HepG2 (cell line): ENCODE measurements around the gene NRG3. TPM values are rescaled to one million over a fixed set of nuclear protein-coding genes. Genes with fewer than 3 reads are reported as not detected.

Experiments used
- ATAC-seq: fragments of 200-7000 bp; cut with Tn5 transposase; 3 replicates; pipeline ENCODE4 v1.9.1; 2020; ENCODE audit warnings: mild to moderate bottlenecking, moderate library complexity
- BruUV-seq: library from RNA; stranded (reverse); fragments of 400-500 nt; replicated peaks from 2 replicates; lab custom pipeline; 2021; lab: Mats Ljungman, UMichigan
- CTCF ChIA-PET: fragments of 300-600 bp; formaldehyde crosslinking; extraction: SDS; loops from one replicate; lab custom pipeline; 2021; ENCODE audit warnings: low total read pairs, inconsistent platforms, low intra/inter-chr PET ratio; lab: Yijun Ruan, JAX
- POLR2A ChIA-PET: fragments of 350-600 bp; sonication (Branson Sonifier 250); formaldehyde crosslinking; loops from one replicate; lab custom pipeline; 2020; ENCODE audit warnings: antibody characterized with exemption, inconsistent platforms; lab: Yijun Ruan, JAX
- DNase-seq: peaks from one replicate; pipeline ENCODE4 v3.0.0-alpha.2; 2015; ENCODE audit warnings: low spot score
- FAIRE-seq: peaks from 3 replicates; lab custom pipeline; 2011; peaks lifted over from hg19 to GRCh38; lab: Jason Lieb, UNC
- H2AFZ ChIP-seq: one replicate; pipeline ENCODE4 v1.6.1; 2011; ENCODE audit warnings: low read length, inconsistent platforms
- H3K27ac ChIP-seq: fragments of 300-600 bp; 3 replicates; pipeline ENCODE4 v1.8.0; 2011; ENCODE audit warnings: mixed run types, mild to moderate bottlenecking, mixed read lengths, low read length, inconsistent platforms; ENCODE audit not compliant: insufficient read depth; ENCODE audit errors: extremely low read length
- H3K27me3 ChIP-seq, 2 experiments: fragments of 200-600 bp in 1 of 2; 2 replicates in 1 of 2; 3 replicates in 1 of 2; pipeline versions ENCODE4 v1.6.0 to v1.8.0; 2011; ENCODE audit warnings: low read length in 2 of 2, mild to moderate bottlenecking in 2 of 2, moderate library complexity in 2 of 2, inconsistent platforms in 1 of 2; ENCODE audit not compliant: insufficient read depth in 2 of 2, control insufficient read depth in 1 of 2
- H3K36me3 ChIP-seq, 2 experiments: fragments of 200-600 bp in 1 of 2; replicated peaks in 1 of 2; 2 replicates in 1 of 2; 3 replicates in 1 of 2; pipeline versions ENCODE4 v1.5.1 to v1.8.0; 2011; ENCODE audit warnings: low read length in 2 of 2, inconsistent platforms in 1 of 2; ENCODE audit not compliant: insufficient read depth in 2 of 2, control insufficient read depth in 1 of 2
- H3K4me1 ChIP-seq: 2 replicates; pipeline ENCODE4 v1.5.1; 2012; ENCODE audit warnings: low read length, inconsistent platforms; ENCODE audit not compliant: insufficient read depth
- H3K4me2 ChIP-seq: 2 replicates; pipeline ENCODE4 v1.6.0; 2011; ENCODE audit warnings: low read depth, low read length, inconsistent platforms
- H3K4me3 ChIP-seq, 3 experiments: fragments of 200-600 bp in 1 of 3; sonication (generic), shearing (Covaris generic) in 1 of 3; replicated peaks in 1 of 3; 2 replicates each; pipeline ENCODE4 v1.5.1; 2011 to 2016; ENCODE audit warnings: low read length in 3 of 3, inconsistent platforms in 2 of 3, low read depth in 2 of 3, mild to moderate bottlenecking in 2 of 3, control low read depth in 1 of 3, mixed read lengths in 1 of 3; ENCODE audit not compliant: insufficient read depth in 1 of 3
- H3K79me2 ChIP-seq: one replicate; pipeline ENCODE4 v1.6.1; 2011; ENCODE audit warnings: low read length, inconsistent platforms; ENCODE audit not compliant: insufficient read depth
- H3K9ac ChIP-seq: 2 replicates; pipeline ENCODE4 v1.6.0; 2011; ENCODE audit warnings: mild to moderate bottlenecking, low read depth, low read length, inconsistent platforms; ENCODE audit not compliant: insufficient read depth
- H3K9me3 ChIP-seq: 2 replicates; pipeline ENCODE4 v1.5.1; 2012; ENCODE audit warnings: mild to moderate bottlenecking, low read length
- H4K20me1 ChIP-seq: 2 replicates; pipeline ENCODE4 v1.6.0; 2011; ENCODE audit warnings: inconsistent platforms, mild to moderate bottlenecking, low read length, moderate library complexity; ENCODE audit not compliant: insufficient read depth
- BRCA1 ChIP-seq: sonication (generic); formaldehyde crosslinking; IDR thresholded peaks from 2 replicates; pipeline ENCODE4 v1.4.0; 2020; ENCODE audit warnings: missing genetic modification reagents
- HDAC6 ChIP-seq: fragments of 200-600 bp; sonication (generic); IDR thresholded peaks from 2 replicates; pipeline ENCODE4 v1.7.0; 2017; ENCODE audit warnings: mild to moderate bottlenecking, antibody characterized with exemption, low read length, low read depth
- MIER2 ChIP-seq: IDR thresholded peaks from 2 replicates; pipeline ENCODE4 v1.6.1; 2016; ENCODE audit warnings: missing biosample characterization, missing genetic modification reagents
- RBAK ChIP-seq: sonication (generic); formaldehyde crosslinking; IDR thresholded peaks from 2 replicates; pipeline ENCODE4 v1.5.1; 2020; ENCODE audit warnings: mild to moderate bottlenecking, missing genetic modification reagents
- ZNF235 ChIP-seq: sonication (generic); formaldehyde crosslinking; IDR thresholded peaks from 2 replicates; pipeline ENCODE4 v1.8.1; 2023; ENCODE audit warnings: mild to moderate bottlenecking, missing genetic modification reagents, borderline replicate concordance
- ZNF343 ChIP-seq: sonication (generic); formaldehyde crosslinking; IDR thresholded peaks from 2 replicates; pipeline ENCODE4 v1.4.0; 2020; ENCODE audit warnings: mild to moderate bottlenecking, missing genetic modification reagents
- ZNF678 ChIP-seq: sonication (generic); formaldehyde crosslinking; IDR thresholded peaks from 2 replicates; pipeline ENCODE4 v1.4.0; 2020; ENCODE audit warnings: mild to moderate bottlenecking, missing genetic modification reagents
- ZNF75D ChIP-seq: sonication (generic); formaldehyde crosslinking; IDR thresholded peaks from 2 replicates; pipeline ENCODE4 v1.8.1; 2023; ENCODE audit warnings: missing genetic modification reagents, mild to moderate bottlenecking, borderline replicate concordance
- WGBS: methylation state at CpG from one replicate; pipeline ENCODE4 v1.1.6; 2017; ENCODE audit warnings: low lambda C conversion rate; 5-methylcytosine and 5-hydroxymethylcytosine counted together
- in situ Hi-C: cut with HindIII; loops from 2 replicates; pipeline ENCODE4 v1.10.0; 2017; ENCODE audit warnings: low pct_unique_long_range_greater_than_20kb; ENCODE audit not compliant: extremely low pct_ligation_motif_present
- intact Hi-C: fragments of 100-400 bp; cut with micrococcal nuclease; formaldehyde crosslinking; loops from one replicate; pipeline ENCODE4 v1.10.0; 2022; ENCODE audit not compliant: unreplicated experiment
- polyA plus RNA-seq, 8 experiments: library from polyadenylated mRNA; depleted of rRNA in 3 of 8; stranded (reverse) in 7 of 8; unstranded in 1 of 8; fragments of >200 nt; fragmentation: Illumina TruSeq in 4 of 8; extraction: Trizol in 4 of 8; gene quantifications; 2 replicates each; pipeline versions ENCODE4 v1.2.1 to v1.2.3, GENCODE V29; 2011 to 2016; ENCODE audit warnings: low read depth in 4 of 8, missing spikeins in 1 of 8, mixed read lengths in 1 of 8; ENCODE audit not compliant: insufficient read depth in 1 of 8
- total RNA-seq, 5 experiments: library from RNA; depleted of rRNA; stranded (reverse); fragments of >200 nt; fragmentation: Illumina TruSeq; extraction: Trizol; gene quantifications; 2 replicates each; pipeline ENCODE4 v1.2.3, GENCODE V29; 2016; ENCODE audit warnings: low read depth in 1 of 5
- TF ChIP-seq, protein P1 (sequence below): sonication (generic); formaldehyde crosslinking; IDR thresholded peaks from 2 replicates; pipeline ENCODE4 v1.8.0; 2022; ENCODE audit warnings: mild to moderate bottlenecking, missing genetic modification reagents; ENCODE audit not compliant: insufficient replicate concordance
- TF ChIP-seq, protein P2 (sequence below): sonication (generic); formaldehyde crosslinking; IDR thresholded peaks from 2 replicates; pipeline ENCODE4 v1.8.0; 2022; ENCODE audit warnings: missing genetic modification reagents, mild to moderate bottlenecking, inconsistent platforms, borderline replicate concordance
- TF ChIP-seq, protein P3 (sequence below): sonication (generic); formaldehyde crosslinking; IDR thresholded peaks from 2 replicates; pipeline ENCODE4 v1.4.0; 2020; ENCODE audit warnings: mild to moderate bottlenecking, missing genetic modification reagents, borderline replicate concordance
- TF ChIP-seq, protein P4 (sequence below): sonication (generic); formaldehyde crosslinking; IDR thresholded peaks from 2 replicates; pipeline ENCODE4 v1.4.0; 2020; ENCODE audit warnings: missing genetic modification reagents

NRG3 gene
- total and polyA plus RNA-seq, 2 of the 13 experiments (the other 11 are each of a cell fraction or from before 2014, with no cell fraction given) = not detected

DNA sequence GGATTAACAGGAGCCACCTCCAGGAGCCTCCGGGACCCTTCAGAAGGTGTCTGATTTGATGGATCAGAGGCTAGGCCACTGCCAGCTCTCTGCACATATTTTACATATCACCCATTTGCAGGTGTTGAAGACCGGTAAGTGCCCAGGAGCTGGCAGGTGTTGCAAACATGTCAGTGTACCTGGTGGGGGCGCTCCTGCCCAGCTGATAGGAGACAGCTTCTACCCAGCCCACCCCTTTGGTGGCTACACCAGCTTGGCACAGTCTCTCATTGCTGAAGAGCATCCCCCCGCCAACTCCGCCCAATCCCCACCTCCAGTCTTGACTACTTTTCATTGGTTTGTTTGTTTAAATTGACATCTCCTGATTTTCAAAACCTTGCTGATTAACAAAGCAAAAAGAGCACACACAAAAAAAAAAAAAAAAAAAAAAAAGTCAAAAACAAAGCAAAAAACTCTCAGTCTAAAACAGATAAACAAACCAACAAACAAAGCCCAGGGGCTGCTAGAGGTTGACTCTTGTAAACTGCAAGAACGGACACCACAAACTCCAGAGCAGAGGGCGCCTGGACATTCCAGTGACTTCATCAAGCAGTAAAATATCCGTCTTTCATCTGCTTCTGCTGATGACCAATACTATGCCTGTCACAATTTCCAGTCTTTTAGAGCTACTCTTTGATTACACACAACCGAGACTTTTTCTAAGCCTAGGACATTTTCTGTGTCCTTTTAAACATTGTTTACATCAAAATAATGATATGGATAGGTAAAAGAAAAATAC is 275.3 kb downstream of the NRG3 start:
- Histone ChIP-seq H3K27ac (no peak overlapping the region), H3K4me2 (no peak overlapping the region), H3K9ac (no peak overlapping the region), H3K79me2 (no peaks in the 10 kb centered on the region), H4K20me1 (no peaks in the 10 kb centered on the region), H3K9me3 (peaks cover 92% of the 10 kb centered on the region), H3K27me3 (no peaks in the 10 kb centered on the region), H2AFZ (no peak overlapping the region), H3K4me3 (no peak overlapping the region), H3K36me3 (no peaks in the 10 kb centered on the region), H3K4me1 (no peaks in the 10 kb centered on the region)
- ATAC-seq = no peak
- FAIRE-seq = no peak
- CTCF ChIA-PET = no interaction called here
- BruUV-seq = no TSS peak
- no peak for DNase-seq
- no peak for TF ChIP-seq ZNF343 (CRISPR knock-in tag)
- no peak for TF ChIP-seq HDAC6
- TF ChIP-seq MIER2 (CRISPR knock-in tag) = no peak
- TF ChIP-seq ZNF75D (CRISPR knock-in tag) = no peak
- TF ChIP-seq RBAK (CRISPR knock-in tag) = no peak
- TF ChIP-seq, protein P1, sequence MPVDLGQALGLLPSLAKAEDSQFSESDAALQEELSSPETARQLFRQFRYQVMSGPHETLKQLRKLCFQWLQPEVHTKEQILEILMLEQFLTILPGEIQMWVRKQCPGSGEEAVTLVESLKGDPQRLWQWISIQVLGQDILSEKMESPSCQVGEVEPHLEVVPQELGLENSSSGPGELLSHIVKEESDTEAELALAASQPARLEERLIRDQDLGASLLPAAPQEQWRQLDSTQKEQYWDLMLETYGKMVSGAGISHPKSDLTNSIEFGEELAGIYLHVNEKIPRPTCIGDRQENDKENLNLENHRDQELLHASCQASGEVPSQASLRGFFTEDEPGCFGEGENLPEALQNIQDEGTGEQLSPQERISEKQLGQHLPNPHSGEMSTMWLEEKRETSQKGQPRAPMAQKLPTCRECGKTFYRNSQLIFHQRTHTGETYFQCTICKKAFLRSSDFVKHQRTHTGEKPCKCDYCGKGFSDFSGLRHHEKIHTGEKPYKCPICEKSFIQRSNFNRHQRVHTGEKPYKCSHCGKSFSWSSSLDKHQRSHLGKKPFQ = no peak
- in situ Hi-C loops (no loop called here), intact Hi-C loops (loop anchor here (5.0 kb wide), 1 partner anchor 227 kb away; no protein-coding TSS in a partner anchor)
- WGBS = 20% methylated on average over 9 of the region's 9 CpGs
- POLR2A ChIA-PET = no interaction called here

DNA sequence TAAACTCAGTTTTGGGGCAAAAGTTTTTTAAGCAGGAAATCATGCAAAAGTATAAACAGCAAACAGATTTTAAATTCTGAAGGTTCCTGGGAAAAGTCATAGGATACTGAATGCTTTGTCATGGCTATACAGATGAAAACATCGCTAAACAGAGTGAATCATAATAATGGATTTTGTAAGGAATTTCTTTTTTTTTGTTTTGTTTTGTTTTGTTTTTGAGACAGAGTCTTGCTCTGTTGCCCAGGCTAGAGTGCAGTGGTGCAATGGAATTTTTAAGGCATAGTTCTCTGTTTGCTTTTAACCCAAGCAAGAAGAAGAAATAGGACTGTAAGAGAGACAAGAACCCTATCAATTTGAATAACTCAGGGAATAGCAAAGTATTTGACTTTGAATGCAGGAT is 285.3 kb downstream of the NRG3 start:
- no peaks in the 10 kb centered on the region for H3K79me2 ChIP-seq
- DNase-seq (no peak), FAIRE-seq (no peak), ATAC-seq (no peak)
- 19% methylated on average over 1 of the region's 1 CpG for WGBS
- intact Hi-C loops = no loop called here
- CTCF ChIA-PET = no interaction called here
- POLR2A ChIA-PET = no interaction called here
- no TSS peak for BruUV-seq
- in situ Hi-C loops = no loop called here
- H3K4me3 ChIP-seq = no peak overlapping the region
- no peak overlapping the region for H3K9ac ChIP-seq
- no peaks in the 10 kb centered on the region for H3K27me3 ChIP-seq
- H4K20me1 ChIP-seq = no peaks in the 10 kb centered on the region
- no peaks in the 10 kb centered on the region for H3K4me1 ChIP-seq
- H2AFZ ChIP-seq = no peak overlapping the region
- peaks cover 89% of the 10 kb centered on the region for H3K9me3 ChIP-seq
- H3K36me3 ChIP-seq = no peaks in the 10 kb centered on the region
- no peak overlapping the region for H3K4me2 ChIP-seq
- no peak overlapping the region for H3K27ac ChIP-seq
- TF ChIP-seq, protein P2, sequence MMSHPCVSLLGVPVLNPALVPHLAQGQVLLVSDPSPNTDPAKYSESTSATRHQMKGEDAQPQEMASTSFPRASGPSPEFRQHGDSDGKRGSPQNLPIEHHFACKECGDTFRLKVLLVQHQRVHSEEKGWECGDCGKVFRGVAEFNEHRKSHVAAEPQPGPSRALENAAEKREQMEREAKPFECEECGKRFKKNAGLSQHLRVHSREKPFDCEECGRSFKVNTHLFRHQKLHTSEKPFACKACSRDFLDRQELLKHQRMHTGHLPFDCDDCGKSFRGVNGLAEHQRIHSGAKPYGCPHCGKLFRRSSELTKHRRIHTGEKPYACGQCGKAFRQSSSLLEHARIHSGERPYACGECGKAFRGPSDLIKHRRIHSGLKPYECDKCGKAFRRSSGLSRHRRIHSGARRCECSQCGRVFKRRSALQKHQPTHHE (CRISPR knock-in tag) = no peak
- TF ChIP-seq, protein P3, sequence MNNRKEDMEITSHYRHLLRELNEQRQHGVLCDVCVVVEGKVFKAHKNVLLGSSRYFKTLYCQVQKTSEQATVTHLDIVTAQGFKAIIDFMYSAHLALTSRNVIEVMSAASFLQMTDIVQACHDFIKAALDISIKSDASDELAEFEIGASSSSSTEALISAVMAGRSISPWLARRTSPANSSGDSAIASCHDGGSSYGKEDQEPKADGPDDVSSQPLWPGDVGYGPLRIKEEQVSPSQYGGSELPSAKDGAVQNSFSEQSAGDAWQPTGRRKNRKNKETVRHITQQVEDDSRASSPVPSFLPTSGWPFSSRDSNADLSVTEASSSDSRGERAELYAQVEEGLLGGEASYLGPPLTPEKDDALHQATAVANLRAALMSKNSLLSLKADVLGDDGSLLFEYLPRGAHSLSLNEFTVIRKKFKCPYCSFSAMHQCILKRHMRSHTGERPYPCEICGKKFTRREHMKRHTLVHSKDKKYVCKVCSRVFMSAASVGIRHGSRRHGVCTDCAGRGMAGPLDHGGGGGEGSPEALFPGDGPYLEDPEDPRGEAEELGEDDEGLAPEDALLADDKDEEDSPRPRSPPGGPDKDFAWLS (CRISPR knock-in tag) = no peak
- TF ChIP-seq, protein P4, sequence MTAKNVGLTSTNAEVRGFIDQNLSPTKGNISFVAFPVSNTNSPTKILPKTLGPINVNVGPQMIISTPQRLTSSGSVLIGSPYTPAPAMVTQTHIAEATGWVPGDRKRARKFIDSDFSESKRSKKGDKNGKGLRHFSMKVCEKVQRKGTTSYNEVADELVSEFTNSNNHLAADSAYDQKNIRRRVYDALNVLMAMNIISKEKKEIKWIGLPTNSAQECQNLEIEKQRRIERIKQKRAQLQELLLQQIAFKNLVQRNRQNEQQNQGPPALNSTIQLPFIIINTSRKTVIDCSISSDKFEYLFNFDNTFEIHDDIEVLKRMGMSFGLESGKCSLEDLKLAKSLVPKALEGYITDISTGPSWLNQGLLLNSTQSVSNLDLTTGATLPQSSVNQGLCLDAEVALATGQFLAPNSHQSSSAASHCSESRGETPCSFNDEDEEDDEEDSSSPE (CRISPR knock-in tag) = no peak
- TF ChIP-seq ZNF235 (no peak), BRCA1 (CRISPR knock-in tag) (no peak), ZNF678 (no peak)
